GM15510 (cell line): ENCODE results near the gene RERE.

Experiments used
- POLR2A ChIP-seq: IDR thresholded peaks from 3 replicates; pipeline ENCODE4 v1.6.1; 2011; ENCODE audit warnings: borderline replicate concordance; ENCODE audit not compliant: insufficient read length; ENCODE audit errors: extremely low read depth

Gene RERE

GRCh38 chr1:8848663-8849386, 31.4 kb upstream of the RERE start:
- TF ChIP-seq POLR2A: no peak

GRCh38 chr1:8847990-8848389, 30.6 kb upstream of the RERE start:
- no peak for TF ChIP-seq POLR2A

DNA sequence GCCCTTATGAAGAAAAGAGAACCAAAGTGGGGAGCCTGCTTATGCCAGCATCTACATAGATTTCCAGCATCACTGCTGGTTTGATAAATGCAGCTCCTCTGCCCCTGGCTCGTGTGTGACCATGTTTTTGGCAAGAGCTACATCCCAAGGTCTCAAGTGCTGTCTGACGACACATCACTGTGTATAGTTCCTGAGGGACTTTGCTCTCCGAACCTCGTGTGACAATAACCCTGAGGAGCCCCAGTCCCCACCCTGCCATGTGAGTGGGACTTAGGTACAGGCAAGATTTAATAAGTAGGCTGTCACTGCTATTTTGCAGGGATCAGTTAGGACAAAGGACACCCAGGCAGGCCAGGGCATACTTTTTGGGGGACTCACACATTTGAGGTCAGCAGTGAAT, 28.8 kb upstream of the RERE start:
- TF ChIP-seq POLR2A: no peak

DNA sequence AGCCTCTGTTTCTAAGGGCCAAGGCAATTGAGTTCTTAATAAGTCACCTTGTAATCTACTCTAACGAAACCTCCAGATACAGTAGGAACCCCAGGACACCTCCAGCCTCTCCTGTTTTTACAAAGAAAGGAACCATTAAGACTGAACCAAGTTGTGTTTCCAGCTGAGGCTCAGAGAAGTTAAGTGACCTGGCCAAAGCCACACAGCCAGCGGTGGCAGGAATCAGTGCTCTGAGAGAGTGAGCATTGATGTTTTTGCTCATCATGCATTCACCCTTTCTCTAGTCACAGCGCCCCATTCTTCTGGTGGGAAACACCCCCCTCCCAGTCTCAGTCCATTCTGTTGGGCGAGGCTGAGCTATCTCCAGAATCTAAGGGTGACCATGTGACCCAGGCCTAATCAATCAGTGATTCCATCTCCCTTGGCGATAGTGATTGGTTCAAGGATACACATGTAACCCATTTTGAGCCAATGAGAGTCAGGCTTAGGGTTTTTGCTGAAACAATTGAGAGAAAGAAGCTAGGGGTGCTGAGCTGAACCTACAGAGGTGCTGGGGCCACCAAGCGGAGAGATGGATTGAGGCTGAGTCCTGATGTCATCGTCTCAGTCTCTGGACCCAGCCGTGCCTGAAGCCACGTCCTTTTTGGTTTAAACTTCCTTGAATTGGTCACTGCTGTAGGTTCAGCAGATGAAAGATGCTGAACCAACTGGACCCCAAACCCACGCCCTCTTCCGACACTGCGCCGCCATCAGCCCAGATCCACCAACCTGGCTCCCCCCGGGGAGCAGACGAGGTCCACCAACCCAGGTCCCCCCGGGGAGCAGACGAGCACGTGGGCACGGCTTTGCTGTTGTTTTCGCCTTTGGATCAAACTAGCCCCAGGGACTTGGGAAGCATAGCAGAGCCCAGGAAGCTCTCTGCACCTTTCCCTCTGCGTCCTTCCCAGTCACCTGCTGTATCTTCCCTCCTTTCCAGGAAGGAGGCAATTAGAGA, 28.0 kb upstream of the RERE start:
- no peak for TF ChIP-seq POLR2A

- TF ChIP-seq POLR2A: no peak
Observed at GRCh38 chr1:8844501-8845006, 27.1 kb upstream of the RERE start.

DNA sequence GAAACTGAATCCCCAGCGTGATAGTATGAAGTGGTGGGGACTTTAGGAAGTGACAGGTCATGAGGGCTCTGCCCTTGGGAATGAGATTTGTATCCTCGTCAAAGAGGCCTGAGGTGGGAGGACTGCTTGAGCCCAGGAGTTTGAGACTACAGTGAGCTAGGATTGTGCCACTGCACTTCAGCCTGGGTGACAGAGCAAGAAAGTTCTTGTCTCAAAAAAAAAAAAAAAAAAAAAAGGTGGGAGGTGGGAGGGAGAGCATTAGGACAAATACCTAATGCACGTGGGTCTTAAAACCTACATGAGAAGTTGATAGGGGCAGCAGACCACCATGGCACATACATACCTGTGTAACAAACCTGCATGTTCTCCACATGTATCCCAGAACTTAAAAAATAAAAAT, 24.0 kb upstream of the RERE start:
- TF ChIP-seq POLR2A: no peak

DNA sequence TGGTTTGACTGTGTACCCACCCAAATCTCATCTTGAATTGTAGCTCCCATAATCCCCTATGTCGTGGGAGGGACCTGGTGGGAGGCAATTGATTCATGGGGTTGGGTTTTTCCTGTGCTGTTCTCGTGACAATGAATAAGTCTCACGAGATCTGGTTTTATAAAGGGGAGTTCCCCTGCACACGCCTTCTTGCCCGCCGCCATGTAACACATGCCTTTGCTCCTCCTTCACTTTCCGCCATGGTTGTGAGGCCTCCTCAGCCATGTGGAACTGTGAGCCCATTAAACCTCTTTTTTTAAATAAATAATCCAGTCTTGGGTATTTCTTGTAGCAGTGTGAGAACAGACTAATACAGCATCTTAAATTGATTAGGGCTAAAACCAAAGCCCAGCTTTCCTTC, 22.6 kb upstream of the RERE start:
- no peak for TF ChIP-seq POLR2A

- no peak for TF ChIP-seq POLR2A
Observed at GRCh38 chr1:8835941-8836643, 18.7 kb upstream of the RERE start.

- no peak for TF ChIP-seq POLR2A
Observed at GRCh38 chr1:8831340-8831739, 13.9 kb upstream of the RERE start.

DNA sequence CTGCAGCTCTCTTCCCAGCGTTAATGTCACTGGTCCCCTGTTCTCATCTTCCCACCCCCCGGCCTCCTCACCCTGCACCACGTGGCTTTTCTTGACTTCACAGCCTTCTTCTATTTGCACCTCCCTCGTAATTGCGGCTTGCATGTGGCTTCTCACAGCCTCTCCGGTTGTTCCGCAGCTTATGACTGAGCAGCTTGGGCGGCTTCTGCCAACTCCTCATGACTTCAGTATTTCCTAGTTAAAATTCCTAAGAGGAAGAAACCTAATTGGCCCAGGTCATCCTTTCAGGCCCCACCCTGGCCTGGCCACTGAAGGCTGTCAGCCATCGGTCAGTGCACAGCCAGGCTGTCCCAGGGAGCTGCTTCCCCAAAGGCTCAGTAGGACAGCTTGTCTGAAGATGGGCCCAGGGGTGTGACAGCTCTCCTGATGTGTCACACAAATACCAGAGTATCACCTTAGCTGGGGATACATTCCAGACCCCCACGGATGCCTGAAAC, 8.6 kb upstream of the RERE start:
- no peak for TF ChIP-seq POLR2A

DNA sequence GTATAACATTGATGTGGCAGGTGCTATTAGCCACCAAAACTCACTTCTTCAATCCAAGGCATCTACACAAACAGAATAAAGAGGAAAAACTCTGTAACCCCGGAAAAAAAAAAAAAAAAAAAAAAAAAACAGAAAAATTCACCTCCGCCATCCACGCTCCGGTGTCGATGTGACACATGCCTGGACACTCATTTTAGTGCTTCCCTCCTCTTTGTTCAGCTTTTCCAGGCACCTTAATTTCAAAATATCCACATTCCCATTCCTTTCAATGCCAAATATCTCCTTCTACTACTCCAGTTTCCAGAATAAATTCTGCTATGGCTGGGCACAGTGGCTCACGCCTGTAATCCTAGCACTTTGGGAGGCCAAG, 5.8 kb upstream of the RERE start:
- no peak for TF ChIP-seq POLR2A

DNA sequence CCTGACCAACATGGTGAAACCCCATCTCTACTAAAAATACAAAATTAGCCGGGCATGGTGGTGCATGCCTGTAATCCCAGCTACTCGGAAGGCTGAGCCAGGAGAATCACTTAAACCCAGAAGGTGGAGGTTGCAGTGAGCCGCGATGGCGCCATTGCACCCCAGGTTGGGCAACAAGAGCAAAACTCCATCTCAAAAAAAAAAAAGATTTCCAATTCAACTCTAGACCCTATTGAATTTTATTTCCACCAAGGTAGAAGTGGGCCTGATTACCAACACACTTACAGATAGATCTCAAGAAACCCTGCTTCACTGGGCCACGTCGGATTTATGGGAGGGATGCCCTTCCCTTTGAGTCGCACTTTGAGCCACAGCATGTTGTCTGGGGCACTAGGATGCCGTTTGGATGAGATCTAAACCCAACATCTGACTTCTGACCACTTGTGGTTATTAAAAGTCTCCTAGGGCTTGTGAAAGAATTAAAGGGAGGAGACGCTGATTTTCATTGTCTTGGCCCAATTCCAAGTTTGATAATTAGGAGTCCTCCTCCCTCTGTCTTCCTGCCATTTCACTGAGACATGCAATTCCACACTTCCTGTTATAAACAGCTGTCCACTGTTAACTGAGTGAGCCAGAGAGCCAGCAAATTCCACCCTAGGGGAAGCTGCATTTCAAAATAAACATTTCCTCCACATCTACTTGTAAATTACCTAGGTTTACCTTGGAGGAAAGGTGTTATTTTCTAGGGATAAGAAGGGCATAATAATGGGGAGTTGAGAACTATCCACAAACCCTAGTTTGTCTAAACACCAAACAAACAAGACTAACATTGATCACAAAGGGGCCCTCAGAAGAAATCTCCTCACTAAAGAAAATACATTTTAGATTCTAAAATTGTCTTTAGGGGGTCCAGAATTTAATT, 5.2 kb upstream of the RERE start:
- TF ChIP-seq POLR2A: no peak

DNA sequence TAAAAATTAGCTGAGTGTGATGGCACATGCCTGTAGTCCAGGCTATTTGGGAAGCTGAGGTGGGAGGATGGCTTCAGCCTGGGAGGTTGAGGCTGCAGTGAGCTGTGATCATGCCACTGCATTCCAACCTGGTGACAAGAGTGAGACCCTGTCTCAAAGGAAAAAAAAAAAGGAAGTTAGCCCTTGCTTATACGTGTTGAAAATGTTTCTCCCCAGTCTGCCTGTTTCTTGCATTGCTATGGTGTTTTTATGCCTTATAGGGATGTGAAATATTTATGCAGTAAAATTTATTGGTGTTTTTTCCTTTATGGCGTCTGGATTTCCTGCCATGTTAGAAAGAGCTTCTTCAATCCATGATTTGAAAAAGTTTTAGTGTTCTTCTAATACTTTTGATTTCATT, 3.6 kb upstream of the RERE start:
- no peak for TF ChIP-seq POLR2A

DNA sequence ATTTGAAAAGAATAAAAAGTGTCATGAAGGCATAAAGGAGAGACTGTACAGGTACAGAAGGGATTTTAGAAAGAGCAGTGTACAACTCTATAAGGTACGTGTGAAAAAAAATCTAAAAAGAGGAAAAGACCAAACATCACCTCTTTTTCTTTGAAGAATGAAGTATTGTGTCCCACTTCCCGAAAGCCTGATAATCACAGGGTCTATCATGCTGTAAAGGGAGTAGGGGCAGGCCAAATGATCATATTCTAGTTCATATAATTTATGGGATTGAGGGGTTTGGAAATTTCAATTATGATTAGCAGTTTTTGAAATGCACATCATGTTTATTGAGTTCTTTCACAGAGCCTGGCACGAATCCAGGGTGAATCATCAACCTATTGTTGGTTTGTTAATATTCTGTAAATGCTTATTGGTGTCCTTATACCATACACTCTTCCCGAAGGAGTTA, 910 bp upstream of the RERE start:
- TF ChIP-seq POLR2A: no peak
